HG03342 (cell line): ENCODE data around the gene PRKG1.

Experiments used
- ATAC-seq: cut with Tn5 transposase; IDR thresholded peaks from one replicate; pipeline ENCODE4 v1.9.1; 2021; ENCODE audit warnings: mild to moderate bottlenecking, moderate library complexity; ENCODE audit not compliant: unreplicated experiment

Gene PRKG1

GRCh38 chr10:51479711-51480110, 405.4 kb downstream of the PRKG1 start:
- ATAC-seq, result no peak

GRCh38 chr10:51485668-51486067, 411.4 kb downstream of the PRKG1 start:
- ATAC-seq, result no peak

- no peak for ATAC-seq
These were observed 413.3 kb downstream of the PRKG1 start for GRCh38 chr10:51487576-51487975.

- ATAC-seq, result no peak
These were observed 414.6 kb downstream of the PRKG1 start for GRCh38 chr10:51488766-51489408.

- no peak for ATAC-seq
These were observed 424.1 kb downstream of the PRKG1 start for GRCh38 chr10:51498424-51498823.

- no peak for ATAC-seq
These were observed 427.1 kb downstream of the PRKG1 start for GRCh38 chr10:51501396-51501795.

- no peak for ATAC-seq
These were observed 427.8 kb downstream of the PRKG1 start for GRCh38 chr10:51502124-51502523.

GRCh38 chr10:51503378-51503777, 429.1 kb downstream of the PRKG1 start:
- no peak for ATAC-seq

GRCh38 chr10:51507476-51507875, 433.2 kb downstream of the PRKG1 start:
- no peak for ATAC-seq

GRCh38 chr10:51508156-51508555, 433.9 kb downstream of the PRKG1 start:
- ATAC-seq, result no peak

GRCh38 chr10:51510231-51510630, 435.9 kb downstream of the PRKG1 start:
- ATAC-seq, result no peak

- no peak for ATAC-seq
These were observed 447.3 kb downstream of the PRKG1 start for GRCh38 chr10:51521605-51522004.

GRCh38 chr10:51522858-51523257, 448.6 kb downstream of the PRKG1 start:
- no peak for ATAC-seq

GRCh38 chr10:51523440-51523839, 449.2 kb downstream of the PRKG1 start:
- no peak for ATAC-seq

GRCh38 chr10:51524041-51524440, 449.8 kb downstream of the PRKG1 start:
- no peak for ATAC-seq

- ATAC-seq, result no peak
These were observed 453.4 kb downstream of the PRKG1 start for GRCh38 chr10:51527522-51528219.

- no peak for ATAC-seq
These were observed 454.2 kb downstream of the PRKG1 start for GRCh38 chr10:51528527-51528926.

GRCh38 chr10:51530541-51530940, 456.3 kb downstream of the PRKG1 start:
- ATAC-seq, result no peak

GRCh38 chr10:51532044-51532443, 457.8 kb downstream of the PRKG1 start:
- ATAC-seq, result no peak

GRCh38 chr10:51542853-51543252, 468.6 kb downstream of the PRKG1 start:
- ATAC-seq, result no peak

- ATAC-seq, result no peak
These were observed 470.6 kb downstream of the PRKG1 start for GRCh38 chr10:51544933-51545332.

- ATAC-seq, result no peak
These were observed 473.7 kb downstream of the PRKG1 start for GRCh38 chr10:51547941-51548340.

- no peak for ATAC-seq
These were observed 478.6 kb downstream of the PRKG1 start for GRCh38 chr10:51552879-51553278.
